H9 (cell line): ENCODE results near the gene BACE1-AS. TPM values are rescaled to one million over a fixed set of nuclear protein-coding genes. Genes with fewer than 3 reads are reported as not detected.

Experiments used
- DNase-seq: peaks from one replicate; pipeline ENCODE4 v3.0.0-alpha.2; 2017
- H2AFZ ChIP-seq: one replicate; pipeline ENCODE4 v1.6.1; 2013; ENCODE audit warnings: mild to moderate bottlenecking, low read length, control low read depth, moderate library complexity
- H2AK5ac ChIP-seq: 2 replicates; pipeline ENCODE4 v1.6.1; 2013; ENCODE audit warnings: low read length, control low read depth, mixed read lengths; ENCODE audit not compliant: insufficient read length
- H2BK120ac ChIP-seq: one replicate; pipeline ENCODE4 v1.6.1; 2013; ENCODE audit warnings: low read depth, mild to moderate bottlenecking, low read length, control low read depth, inconsistent platforms; ENCODE audit not compliant: poor library complexity, severe bottlenecking
- H2BK12ac ChIP-seq: 2 replicates; pipeline ENCODE4 v1.6.1; 2013; ENCODE audit warnings: low read length, control low read depth, mixed read lengths, low read depth; ENCODE audit not compliant: insufficient read length
- H2BK15ac ChIP-seq: 2 replicates; pipeline ENCODE4 v1.6.1; 2013; ENCODE audit warnings: low read depth, low read length, control low read depth
- H2BK20ac ChIP-seq: one replicate; pipeline ENCODE4 v1.6.1; 2013; ENCODE audit warnings: low read depth, mild to moderate bottlenecking, low read length, control low read depth, inconsistent platforms; ENCODE audit not compliant: poor library complexity, severe bottlenecking
- H2BK5ac ChIP-seq: 2 replicates; pipeline ENCODE4 v1.6.1; 2013; ENCODE audit warnings: low read length, control low read depth, mixed read lengths; ENCODE audit not compliant: insufficient read length
- H3K14ac ChIP-seq: 2 replicates; pipeline ENCODE4 v1.6.1; 2013; ENCODE audit warnings: low read length, control low read depth; ENCODE audit not compliant: insufficient read depth
- H3K18ac ChIP-seq: 2 replicates; pipeline ENCODE4 v1.6.1; 2013; ENCODE audit warnings: low read depth, mild to moderate bottlenecking, mixed read lengths, low read length, control low read depth; ENCODE audit not compliant: insufficient read length
- H3K23ac ChIP-seq: 2 replicates; pipeline ENCODE4 v1.6.1; 2013; ENCODE audit warnings: low read length, control low read depth, mixed read lengths, low read depth; ENCODE audit not compliant: insufficient read length
- H3K23me2 ChIP-seq: 2 replicates; pipeline ENCODE4 v1.6.1; 2013; ENCODE audit warnings: low read depth, mild to moderate bottlenecking, mixed read lengths, low read length, control low read depth; ENCODE audit not compliant: insufficient read length, poor library complexity, severe bottlenecking
- H3K27ac ChIP-seq: 2 replicates; pipeline ENCODE4 v1.5.1; 2013; ENCODE audit warnings: low read length, control low read depth, mixed read lengths, low read depth; ENCODE audit not compliant: insufficient read length
- H3K27me3 ChIP-seq: 2 replicates; pipeline ENCODE4 v1.6.1; 2013; ENCODE audit warnings: low read length, control low read depth, inconsistent platforms; ENCODE audit not compliant: insufficient read depth
- H3K4ac ChIP-seq: 2 replicates; pipeline ENCODE4 v1.6.1; 2013; ENCODE audit warnings: low read depth, mild to moderate bottlenecking, control low read depth, inconsistent platforms, low read length, moderate library complexity
- H3K4me1 ChIP-seq: 2 replicates; pipeline ENCODE4 v1.6.1; 2013; ENCODE audit warnings: low read length, control low read depth, inconsistent platforms; ENCODE audit not compliant: insufficient read depth
- H3K4me2 ChIP-seq: 2 replicates; pipeline ENCODE4 v1.6.1; 2013; ENCODE audit warnings: low read length, control low read depth, mixed read lengths; ENCODE audit not compliant: insufficient read length, insufficient read depth
- H3K56ac ChIP-seq: 2 replicates; pipeline ENCODE4 v1.6.1; 2013; ENCODE audit warnings: low read depth, mild to moderate bottlenecking, mixed read lengths, low read length, control low read depth; ENCODE audit not compliant: insufficient read length
- H3K79me1 ChIP-seq: 2 replicates; pipeline ENCODE4 v1.6.1; 2013; ENCODE audit warnings: low read depth, mild to moderate bottlenecking, moderate library complexity, low read length, control low read depth, inconsistent platforms; ENCODE audit not compliant: insufficient read depth, poor library complexity, severe bottlenecking
- H3K79me2 ChIP-seq: 2 replicates; pipeline ENCODE4 v1.6.1; 2013; ENCODE audit warnings: low read length, control low read depth, inconsistent platforms; ENCODE audit not compliant: insufficient read depth
- H3K9ac ChIP-seq: 2 replicates; pipeline ENCODE4 v1.6.1; 2013; ENCODE audit warnings: low read length, control low read depth, mixed read lengths; ENCODE audit not compliant: insufficient read length; ENCODE audit errors: extremely low read depth
- H3K9me3 ChIP-seq: one replicate; pipeline ENCODE4 v1.6.1; 2013; ENCODE audit warnings: low read depth, low read length, inconsistent platforms; ENCODE audit not compliant: control insufficient read depth
- H3T11ph ChIP-seq: one replicate; pipeline ENCODE4 v1.6.1; 2013; ENCODE audit warnings: mild to moderate bottlenecking, low read length, control low read depth, inconsistent platforms
- H4K20me1 ChIP-seq: one replicate; pipeline ENCODE4 v1.6.1; 2013; ENCODE audit not compliant: control insufficient read depth, insufficient read length, insufficient read depth
- H4K5ac ChIP-seq: 2 replicates; pipeline ENCODE4 v1.6.1; 2013; ENCODE audit warnings: low read depth, mild to moderate bottlenecking, mixed read lengths, low read length, control low read depth; ENCODE audit not compliant: insufficient read length
- H4K8ac ChIP-seq: replicated peaks from 2 replicates; pipeline ENCODE4 v1.6.1; 2013; ENCODE audit warnings: low read length, control low read depth, mixed read lengths, low read depth; ENCODE audit not compliant: insufficient read length
- H4K91ac ChIP-seq: 2 replicates; pipeline ENCODE4 v1.6.1; 2013; ENCODE audit warnings: low read depth, mild to moderate bottlenecking, moderate library complexity, mixed read lengths, low read length, control low read depth; ENCODE audit not compliant: insufficient read length
- H3K27ac Mint-ChIP-seq, 3 experiments: 2 replicates in 2 of 3; 3 replicates in 1 of 3; pipeline ENCODE4 v1.8.0; 2020 to 2021; ENCODE audit warnings: mixed read lengths in 3 of 3, mild to moderate bottlenecking in 1 of 3, moderate library complexity in 1 of 3
- H3K27me3 Mint-ChIP-seq: 2 replicates; pipeline ENCODE4 v1.8.0; 2021; ENCODE audit warnings: low read depth, mild to moderate bottlenecking, moderate library complexity, mixed read lengths
- H3K36me3 Mint-ChIP-seq, 3 experiments: 2 replicates in 2 of 3; 3 replicates in 1 of 3; pipeline ENCODE4 v1.8.0; 2020 to 2021; ENCODE audit warnings: low read depth in 3 of 3, mixed read lengths in 3 of 3; ENCODE audit not compliant: insufficient read depth in 1 of 3
- H3K4me1 Mint-ChIP-seq, 2 experiments: 2 replicates each; pipeline ENCODE4 v1.8.0; 2020; ENCODE audit warnings: mixed read lengths in 2 of 2
- H3K4me3 Mint-ChIP-seq, 2 experiments: 2 replicates in 1 of 2; 3 replicates in 1 of 2; pipeline ENCODE4 v1.8.0; 2020 to 2021; ENCODE audit warnings: mild to moderate bottlenecking in 2 of 2, mixed read lengths in 2 of 2, moderate library complexity in 1 of 2
- H3K9me3 Mint-ChIP-seq, 2 experiments: 2 replicates in 1 of 2; 3 replicates in 1 of 2; pipeline ENCODE4 v1.8.0; 2020; ENCODE audit warnings: mild to moderate bottlenecking in 2 of 2, mixed read lengths in 2 of 2, moderate library complexity in 1 of 2
- WGBS: extraction: QIAGEN DNeasy Blood & Tissue Kit; methylation state at CpG from one replicate; pipeline ENCODE4 v1.1.7; 2013; ENCODE audit warnings: missing lambda C conversion rate, low lambda C conversion rate, mixed read lengths; ENCODE audit not compliant: insufficient read length; ENCODE audit errors: extremely low coverage; 5-methylcytosine and 5-hydroxymethylcytosine counted together
- total RNA-seq: library from RNA; stranded (reverse); gene quantifications from 2 replicates; pipeline ENCODE4 v1.2.1, GENCODE V29; 2021
- TF ChIP-seq, protein P1 (sequence below): fragments of 200-600 bp; sonication (generic); conservative IDR thresholded peaks from 3 replicates; pipeline ENCODE4 v1.8.0; 2021; ENCODE audit warnings: antibody characterized with exemption, mild to moderate bottlenecking

Gene BACE1-AS
- total RNA-seq, 1 experiment from 2014 or later = 9.9 TPM

DNA sequence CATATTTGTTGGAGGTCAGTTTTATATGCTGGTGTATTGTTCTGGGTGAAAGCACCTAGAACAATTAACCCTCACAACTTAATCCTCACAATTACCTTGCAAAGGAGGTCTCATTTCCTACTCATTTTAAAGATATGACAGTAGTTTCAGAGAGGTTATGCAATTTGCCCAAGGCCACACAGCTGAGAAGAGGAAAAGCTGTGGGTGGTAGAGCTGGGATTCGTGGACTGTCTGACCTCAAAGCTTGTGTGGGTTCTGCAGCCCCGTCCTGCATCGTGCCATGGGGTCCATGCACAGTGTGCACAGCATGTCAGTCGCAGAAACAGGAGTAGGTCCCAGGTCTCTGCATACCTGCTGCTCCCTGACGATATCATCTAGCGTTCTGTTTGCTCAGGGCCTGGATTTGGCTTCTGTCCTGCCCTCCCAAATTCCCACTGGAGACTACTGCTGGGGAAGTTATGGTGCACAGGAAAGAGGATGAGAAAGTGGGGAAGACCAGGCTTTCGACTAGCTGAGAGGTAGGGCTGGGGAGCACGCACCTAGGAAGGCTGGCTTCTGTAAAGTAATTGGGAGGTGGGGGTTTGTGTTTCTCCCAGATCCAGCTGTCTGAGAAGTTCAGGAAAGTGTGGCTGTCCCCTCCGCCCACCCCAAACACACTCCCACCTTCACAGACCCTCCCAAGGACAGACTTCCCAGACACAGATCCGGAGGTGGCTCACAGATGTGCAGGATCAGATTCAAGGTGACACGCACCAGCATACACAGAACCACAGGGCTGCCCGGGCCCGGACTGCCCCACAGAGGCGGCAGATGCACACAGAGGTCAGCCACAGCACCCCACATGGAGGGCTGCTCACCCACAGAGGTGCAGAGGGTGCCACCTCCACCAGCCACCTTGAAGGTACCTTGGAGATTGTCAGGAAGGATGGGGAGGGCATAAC lies 23.0 kb downstream of the BACE1-AS start:
- Histone ChIP-seq H4K5ac (no peak overlapping the region), H3K18ac (no peak overlapping the region), H2BK20ac (no peak overlapping the region), H3K9me3 (no peaks in the 10 kb centered on the region), H4K91ac (no peak overlapping the region), H3K27me3 (no peaks in the 10 kb centered on the region), H3K79me1 (no peaks in the 10 kb centered on the region), H2AK5ac (no peak overlapping the region), H2AFZ (no peak overlapping the region), H3K14ac (no peak overlapping the region; the same call in 1 of the 2 replicates), H3K27ac (no peak overlapping the region), H3K4me1 (no peaks in the 10 kb centered on the region), H3K4ac (no peak overlapping the region), H2BK5ac (no peak overlapping the region), H3K9ac (no peak overlapping the region), H2BK12ac (no peak overlapping the region), H4K20me1 (no peaks in the 10 kb centered on the region), H3T11ph (no peak overlapping the region), H3K79me2 (no peaks in the 10 kb centered on the region), H3K56ac (no peak overlapping the region), H2BK15ac (no peak overlapping the region), H2BK120ac (no peak overlapping the region), H3K23ac (no peak overlapping the region), H3K23me2 (peaks cover 10% of the 10 kb centered on the region), H3K4me2 (no peak overlapping the region), H4K8ac (no peak overlapping the region)
- no peak overlapping the region for H3K27ac Mint-ChIP-seq
- no peaks in the 10 kb centered on the region for H3K9me3 Mint-ChIP-seq
- H3K36me3 Mint-ChIP-seq = no peaks in the 10 kb centered on the region
- no CpG with 5 or more reads among the region's 14 CpGs for WGBS
- peaks cover 13 to 15% of the 10 kb centered on the region in 2 experiments for H3K4me1 Mint-ChIP-seq
- TF ChIP-seq, protein P1, sequence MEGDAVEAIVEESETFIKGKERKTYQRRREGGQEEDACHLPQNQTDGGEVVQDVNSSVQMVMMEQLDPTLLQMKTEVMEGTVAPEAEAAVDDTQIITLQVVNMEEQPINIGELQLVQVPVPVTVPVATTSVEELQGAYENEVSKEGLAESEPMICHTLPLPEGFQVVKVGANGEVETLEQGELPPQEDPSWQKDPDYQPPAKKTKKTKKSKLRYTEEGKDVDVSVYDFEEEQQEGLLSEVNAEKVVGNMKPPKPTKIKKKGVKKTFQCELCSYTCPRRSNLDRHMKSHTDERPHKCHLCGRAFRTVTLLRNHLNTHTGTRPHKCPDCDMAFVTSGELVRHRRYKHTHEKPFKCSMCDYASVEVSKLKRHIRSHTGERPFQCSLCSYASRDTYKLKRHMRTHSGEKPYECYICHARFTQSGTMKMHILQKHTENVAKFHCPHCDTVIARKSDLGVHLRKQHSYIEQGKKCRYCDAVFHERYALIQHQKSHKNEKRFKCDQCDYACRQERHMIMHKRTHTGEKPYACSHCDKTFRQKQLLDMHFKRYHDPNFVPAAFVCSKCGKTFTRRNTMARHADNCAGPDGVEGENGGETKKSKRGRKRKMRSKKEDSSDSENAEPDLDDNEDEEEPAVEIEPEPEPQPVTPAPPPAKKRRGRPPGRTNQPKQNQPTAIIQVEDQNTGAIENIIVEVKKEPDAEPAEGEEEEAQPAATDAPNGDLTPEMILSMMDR = no peak
- peak overlapping the region; percentile 65 to 79 for H3K4me3 Mint-ChIP-seq
- no peak for DNase-seq
- peaks cover 7% of the 10 kb centered on the region for H3K27me3 Mint-ChIP-seq
